ENCODE data around the gene PIEZO1.
"Not testable (repeated sequence)": the region's sequence is repeated elsewhere in the genome, so short reads cannot be mapped to it uniquely, and the experiment has no call there.

Gene PIEZO1

DNA sequence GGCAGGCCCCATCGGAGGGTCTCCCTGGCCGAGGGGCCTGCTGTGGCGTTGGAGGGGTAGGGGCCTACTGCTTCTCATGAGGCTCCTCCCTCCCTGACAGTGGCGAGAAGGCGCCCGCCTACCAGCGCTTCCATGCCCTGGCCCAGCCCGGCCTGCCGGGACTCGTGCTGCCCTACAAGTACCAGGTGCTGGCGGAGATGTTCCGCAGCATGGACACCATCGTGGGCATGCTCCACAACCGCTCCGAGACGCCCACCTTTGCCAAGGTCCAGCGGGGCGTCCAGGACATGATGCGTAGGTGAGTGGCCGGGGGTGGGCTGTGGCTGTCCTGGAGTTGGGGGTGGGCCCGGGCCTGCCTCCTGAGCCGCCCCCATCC is 20.3 kb upstream of the PIEZO1 start:
- no peak for DNase-seq (ENCODE audit: low spot score)

DNA sequence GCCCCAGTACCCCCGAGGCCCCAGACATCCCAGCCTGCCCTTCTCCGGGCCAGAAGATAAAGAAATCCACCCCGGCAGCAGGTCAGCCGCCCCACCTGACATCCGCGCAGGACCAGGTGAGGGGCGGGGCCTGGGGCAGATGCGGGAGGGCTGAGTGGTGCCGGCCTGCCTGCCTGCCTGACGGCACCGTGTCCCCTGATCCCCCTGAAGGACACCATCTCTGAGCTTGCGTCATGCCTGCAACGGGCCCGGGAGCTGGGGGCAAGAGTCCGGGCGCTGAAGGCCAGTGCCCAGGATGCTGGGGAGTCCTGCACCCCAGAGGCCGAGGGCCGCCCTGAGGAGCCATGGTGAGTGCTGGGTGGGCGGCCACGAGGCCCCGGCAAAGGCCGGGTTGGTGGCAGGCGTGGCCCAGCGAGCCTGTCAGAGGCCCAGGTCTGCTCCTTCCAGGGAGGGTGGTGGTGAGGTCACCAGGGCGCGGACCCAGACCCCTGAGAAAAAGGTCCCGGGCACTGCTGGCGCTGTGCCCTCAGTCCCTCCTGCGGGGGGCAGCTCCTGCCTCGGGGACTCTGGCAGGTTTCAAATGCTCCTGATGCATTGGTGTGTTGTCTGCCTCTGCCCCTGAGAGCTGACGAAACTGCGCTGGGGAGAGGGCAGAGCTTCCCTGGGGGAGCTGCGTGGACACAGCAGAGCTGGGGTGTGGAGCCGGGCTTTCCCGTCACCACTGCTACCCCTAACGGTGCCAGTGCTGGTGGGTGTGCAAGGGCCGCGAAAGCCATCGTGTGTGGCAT is 19.7 kb upstream of the PIEZO1 start:
- DNase-seq (ENCODE audit: low spot score) = no peak

DNA sequence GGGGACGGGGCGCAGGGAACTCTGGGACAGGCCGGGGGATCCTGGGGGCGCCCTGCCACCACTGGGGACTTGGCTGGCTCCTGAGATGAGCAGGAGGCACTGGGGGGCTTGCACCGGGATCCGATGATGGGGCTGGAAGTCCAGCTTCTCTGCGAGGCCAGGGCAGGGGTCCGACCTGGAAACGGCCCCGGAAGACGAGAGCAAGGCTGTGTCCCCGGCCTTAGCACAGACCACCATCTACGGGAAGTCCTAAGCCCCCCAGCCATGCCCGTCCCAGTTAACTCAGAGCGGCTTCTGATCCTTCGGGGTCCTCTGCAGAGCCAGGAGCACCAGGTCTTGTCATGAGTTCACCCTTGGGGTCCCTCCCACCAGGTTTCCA is 19.1 kb upstream of the PIEZO1 start:
- DNase-seq (ENCODE audit: low spot score) = no peak

GRCh38 chr16:88803264-88803987 is 18.4 kb upstream of the PIEZO1 start, which contains the start of gene CDT1:
Gene CDT1 (plus strand): TSS chr16:88803789. CDS start chr16:88803832, 43 bp downstream.
- DNase-seq (ENCODE audit: low spot score) = peak; percentile 82

GRCh38 chr16:88800277-88800592 is 15.2 kb upstream of the PIEZO1 start:
- DNase-seq (ENCODE audit: low spot score) = no peak

DNA sequence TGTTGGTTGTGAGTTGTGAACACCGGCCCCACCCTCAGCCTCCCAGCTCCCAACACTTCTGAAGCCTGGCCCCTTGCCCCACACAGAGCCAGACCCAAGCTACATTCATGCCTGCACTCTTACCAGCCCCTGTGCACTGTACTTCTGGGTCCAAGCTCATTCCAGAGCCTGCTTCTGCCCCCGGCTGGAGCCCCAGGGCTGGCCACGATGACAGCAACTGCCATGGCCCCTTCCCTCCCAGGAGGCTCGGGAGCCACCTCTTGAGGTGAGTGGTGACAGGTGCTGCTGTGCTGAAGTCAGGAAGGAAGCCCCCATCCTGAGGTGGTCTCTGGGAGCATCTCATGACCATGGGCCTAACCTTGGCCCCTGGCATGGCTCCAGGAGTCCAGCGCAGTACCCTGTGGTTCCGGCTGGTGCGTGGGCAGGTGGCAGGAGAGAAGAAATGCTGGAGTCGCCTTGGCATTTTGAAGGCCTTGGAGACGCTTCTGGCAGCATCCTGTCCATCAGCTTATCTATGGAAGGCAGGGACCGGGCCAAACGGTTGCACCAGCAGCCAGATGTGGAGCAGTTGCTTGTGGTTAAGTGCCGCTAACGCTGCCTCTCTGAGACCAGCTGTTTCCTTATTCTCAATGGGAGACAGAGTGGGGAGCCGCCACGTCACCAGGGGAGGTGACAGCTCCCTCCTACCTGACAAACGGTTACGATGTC is 14.7 kb upstream of the PIEZO1 start:
- DNase-seq (ENCODE audit: low spot score) = no peak

- no peak for DNase-seq (ENCODE audit: low spot score)
Measured at GRCh38 chr16:88798772-88799455, 13.9 kb upstream of the PIEZO1 start.

DNA sequence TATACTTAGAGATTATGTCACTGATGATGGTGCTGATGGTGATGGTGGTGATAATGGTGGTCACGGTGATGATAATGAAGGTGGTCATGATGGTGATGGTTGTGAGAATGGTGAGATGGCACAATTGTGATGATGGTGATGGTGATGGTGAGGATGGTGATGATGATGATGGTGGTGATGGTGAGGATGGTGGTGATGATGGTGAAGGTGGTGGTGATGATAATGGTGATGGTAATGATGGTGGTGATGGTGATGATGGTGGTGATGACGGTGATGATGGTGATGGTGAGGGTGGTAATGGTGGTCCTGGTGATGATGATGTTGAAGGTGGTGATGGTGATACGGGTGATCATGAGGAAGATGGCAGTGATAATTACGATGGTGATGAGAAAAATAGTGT is 13.1 kb upstream of the PIEZO1 start:
- no peak for DNase-seq (ENCODE audit: low spot score)

DNA sequence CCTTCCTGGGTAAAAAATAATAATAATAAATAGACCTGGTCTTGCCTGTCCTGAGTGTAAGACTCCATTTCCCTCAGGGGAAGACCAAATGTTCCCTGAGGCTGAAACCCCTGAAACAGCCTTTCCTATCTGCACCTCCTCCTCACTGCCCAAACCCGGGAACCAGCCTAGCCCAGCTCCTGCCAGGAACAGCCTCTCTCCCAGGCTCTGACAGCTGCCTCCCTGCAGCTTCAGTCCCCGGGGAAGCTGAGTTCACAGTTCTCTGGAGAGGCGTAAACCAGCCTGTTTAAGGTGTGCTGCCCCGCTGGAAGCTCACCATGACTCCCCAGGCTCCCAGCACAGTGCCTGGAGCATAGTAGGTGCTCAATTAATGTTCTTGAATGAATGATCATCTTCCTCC is 11.3 kb upstream of the PIEZO1 start:
- no peak for DNase-seq (ENCODE audit: low spot score)

GRCh38 chr16:88793251-88793954 is 8.4 kb upstream of the PIEZO1 start:
- no peak for DNase-seq (ENCODE audit: low spot score)

GRCh38 chr16:88792668-88793250 is 7.7 kb upstream of the PIEZO1 start:
- DNase-seq (ENCODE audit: low spot score) = no peak

DNA sequence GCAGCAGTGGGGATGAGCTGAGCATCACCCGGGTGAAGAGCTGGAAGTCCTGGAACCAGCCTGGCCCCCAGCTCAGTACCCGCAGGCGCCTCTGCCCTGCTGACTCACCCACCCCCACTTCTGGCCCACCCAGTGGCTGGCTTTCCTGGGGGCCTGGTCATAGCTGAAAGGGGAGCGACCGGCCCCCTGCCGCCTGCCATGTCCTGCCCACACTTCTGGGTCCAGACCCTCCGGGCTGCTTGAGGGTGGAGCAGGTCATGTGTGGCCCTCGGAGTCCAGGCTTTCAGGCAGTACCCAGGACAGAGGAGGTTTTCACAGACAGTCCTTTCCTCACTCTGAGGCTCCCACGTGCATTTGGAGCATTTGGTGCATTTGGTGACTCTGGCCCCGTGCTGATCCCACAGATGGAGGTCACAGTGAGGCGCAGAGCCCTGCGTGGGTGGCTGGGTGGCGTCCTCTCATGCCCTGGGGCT is 7.1 kb upstream of the PIEZO1 start:
- no peak for DNase-seq (ENCODE audit: low spot score)

DNA sequence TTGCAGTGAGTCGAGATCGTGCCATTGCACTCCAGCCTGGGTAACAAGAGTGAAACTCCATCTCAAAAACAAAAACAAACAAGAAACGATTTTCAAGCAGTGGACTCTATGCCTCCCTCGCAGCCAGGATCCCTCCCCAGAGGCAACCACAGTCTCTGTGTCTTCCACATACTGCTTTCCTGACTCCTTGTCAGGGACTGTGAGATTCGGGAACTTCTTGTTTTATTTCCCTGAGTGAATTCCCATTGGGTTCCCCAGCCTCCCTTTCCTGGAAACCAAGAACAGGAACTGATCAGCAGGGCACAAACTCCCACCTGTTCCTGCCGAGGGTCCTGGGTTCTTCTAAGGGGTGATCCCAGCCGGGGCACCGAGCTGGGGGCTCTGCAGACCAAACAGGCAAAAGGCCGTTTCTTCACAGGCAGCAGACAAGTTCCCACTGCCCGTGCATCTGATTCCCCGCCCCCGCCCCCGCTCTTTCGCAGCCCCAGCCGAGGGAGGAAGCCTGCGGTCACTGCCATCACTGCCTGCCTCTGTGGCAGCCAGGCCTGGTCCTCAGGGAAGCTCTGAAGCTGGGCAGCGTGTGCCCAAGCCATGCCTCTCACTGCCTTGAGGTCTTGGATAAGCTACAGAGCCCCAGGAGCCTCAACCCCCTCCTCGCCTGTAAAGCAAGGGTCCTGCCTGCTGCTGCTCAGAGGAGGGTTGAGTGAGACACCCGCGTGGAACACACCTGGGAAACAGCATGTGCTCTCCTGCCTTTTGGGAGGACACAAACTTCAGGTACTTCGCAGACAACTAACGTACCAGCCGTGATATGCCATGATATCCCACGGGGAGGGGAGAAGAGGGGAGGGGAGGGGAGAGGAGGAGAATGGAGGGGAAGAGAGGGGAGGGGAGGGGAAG is 5.5 kb upstream of the PIEZO1 start:
- DNase-seq (ENCODE audit: low spot score) = peak; percentile 47

DNA sequence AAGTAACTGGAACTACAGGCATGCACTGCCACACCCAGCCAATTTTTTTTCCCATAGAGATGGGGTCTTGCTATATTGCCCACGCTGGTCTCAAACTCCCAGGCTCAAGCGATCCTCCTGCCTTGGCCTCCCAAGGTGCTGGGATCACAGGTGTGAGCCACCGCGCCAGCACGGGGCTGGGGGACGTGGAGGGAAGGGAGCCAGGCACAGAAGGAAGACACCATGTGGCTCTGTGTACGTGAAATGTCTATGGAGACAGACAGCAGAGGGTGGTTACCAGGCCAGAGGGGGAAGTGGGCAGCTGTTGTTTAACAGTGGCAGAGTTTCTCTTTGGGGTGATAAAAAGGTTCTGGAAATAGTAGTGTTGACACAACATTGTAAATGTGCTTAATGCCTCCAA is 4.6 kb upstream of the PIEZO1 start:
- DNase-seq (ENCODE audit: low spot score) = no peak

DNA sequence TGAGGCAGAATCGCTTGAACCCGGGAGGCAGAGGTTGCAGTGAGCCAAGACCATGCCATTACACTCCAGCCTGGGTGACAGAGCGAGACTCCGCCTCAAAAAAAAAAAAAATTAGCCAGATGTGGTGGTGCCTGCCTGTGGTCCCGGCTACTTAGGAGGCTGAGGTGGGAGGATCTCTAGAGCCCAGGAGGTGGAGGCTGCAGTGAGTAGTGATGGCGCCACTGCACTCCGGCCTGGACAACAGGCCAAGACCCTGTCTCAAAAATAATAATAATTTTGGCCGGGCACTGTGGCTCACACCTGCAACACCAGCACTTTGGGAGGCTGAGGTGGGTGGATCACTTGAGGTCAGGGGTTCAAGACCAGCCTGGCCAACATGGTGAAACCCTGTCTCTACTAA is 3.7 kb upstream of the PIEZO1 start:
- DNase-seq (ENCODE audit: low spot score) = not testable (repeated sequence)

DNA sequence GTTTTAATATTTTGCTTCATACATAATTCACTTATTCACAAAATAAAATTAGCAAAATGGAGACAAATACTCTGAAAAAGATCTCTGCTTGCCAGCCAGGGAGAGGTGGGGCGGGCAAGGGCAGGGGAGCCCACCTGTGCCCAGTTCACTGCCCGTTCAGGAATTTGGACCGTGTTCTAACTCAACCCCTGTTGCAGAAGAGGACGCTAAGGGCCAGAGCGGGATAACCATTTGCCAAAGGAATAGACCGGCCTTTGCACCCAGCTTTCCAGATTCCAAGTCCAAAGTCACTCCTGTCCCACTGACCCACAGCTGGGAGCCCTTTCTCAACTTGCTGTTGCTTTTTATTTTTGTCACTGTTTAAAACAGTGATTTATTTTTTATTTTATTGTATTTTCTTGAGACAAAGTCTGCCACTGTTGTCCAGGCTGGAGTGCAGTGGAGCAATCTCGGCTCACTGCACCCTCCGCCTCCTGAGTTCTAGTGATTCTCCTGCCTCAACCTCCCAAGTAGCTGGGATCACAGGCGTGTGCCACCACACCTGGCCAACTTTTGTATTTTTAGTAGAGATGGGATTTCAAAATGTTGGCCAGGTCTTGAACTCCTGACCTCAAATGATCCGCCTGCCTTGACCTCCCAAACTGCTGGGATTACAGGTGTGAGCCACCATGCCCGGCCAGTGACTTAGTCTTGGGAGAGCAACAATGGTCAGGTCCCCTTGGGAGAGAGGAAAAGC is 2.7 kb upstream of the PIEZO1 start:
- no peak for DNase-seq (ENCODE audit: low spot score)

GRCh38 chr16:88784856-88785105 is 239 bp downstream of the PIEZO1 start:
- DNase-seq (ENCODE audit: low spot score) = no peak

DNA sequence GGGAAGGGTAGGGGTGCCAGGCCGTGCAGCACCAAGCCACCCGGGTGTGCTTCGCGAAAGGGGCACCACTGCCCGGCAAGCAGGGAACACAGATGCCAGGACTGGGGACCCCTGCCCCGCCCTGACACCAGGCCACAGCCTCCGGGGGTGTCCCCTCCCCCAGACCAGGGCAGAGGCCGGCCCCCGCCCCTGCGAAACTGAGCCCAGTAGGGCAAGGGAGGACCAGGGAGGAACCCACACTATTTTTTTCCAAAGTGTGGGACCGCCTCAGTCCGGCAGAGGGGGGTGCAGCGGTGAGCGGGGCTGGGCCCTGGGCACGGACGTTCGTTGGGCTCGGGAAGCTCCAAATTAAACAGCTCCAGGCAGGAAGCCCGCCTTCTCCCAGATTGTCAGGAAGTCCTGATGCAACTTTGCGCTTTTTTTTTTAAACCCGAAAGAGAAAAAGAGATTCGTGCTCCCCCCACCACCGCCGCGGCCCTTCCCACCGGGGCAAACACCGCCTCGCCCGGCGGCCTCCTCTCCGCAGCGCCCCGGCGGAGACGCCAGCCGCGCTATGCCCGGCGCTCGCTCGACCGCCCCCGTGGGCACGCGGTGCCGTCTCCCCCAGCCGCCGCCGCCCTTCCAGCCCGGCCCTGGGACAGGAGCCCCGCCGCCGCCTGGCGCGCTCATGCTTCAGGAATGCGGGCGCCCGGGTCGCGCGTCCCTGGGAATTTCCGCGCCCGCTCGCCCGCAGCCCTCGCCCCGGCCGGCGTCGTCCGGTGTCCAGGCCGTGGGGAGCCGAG is 755 bp downstream of the PIEZO1 start:
- DNase-seq (ENCODE audit: low spot score) = peak; percentile 43

DNA sequence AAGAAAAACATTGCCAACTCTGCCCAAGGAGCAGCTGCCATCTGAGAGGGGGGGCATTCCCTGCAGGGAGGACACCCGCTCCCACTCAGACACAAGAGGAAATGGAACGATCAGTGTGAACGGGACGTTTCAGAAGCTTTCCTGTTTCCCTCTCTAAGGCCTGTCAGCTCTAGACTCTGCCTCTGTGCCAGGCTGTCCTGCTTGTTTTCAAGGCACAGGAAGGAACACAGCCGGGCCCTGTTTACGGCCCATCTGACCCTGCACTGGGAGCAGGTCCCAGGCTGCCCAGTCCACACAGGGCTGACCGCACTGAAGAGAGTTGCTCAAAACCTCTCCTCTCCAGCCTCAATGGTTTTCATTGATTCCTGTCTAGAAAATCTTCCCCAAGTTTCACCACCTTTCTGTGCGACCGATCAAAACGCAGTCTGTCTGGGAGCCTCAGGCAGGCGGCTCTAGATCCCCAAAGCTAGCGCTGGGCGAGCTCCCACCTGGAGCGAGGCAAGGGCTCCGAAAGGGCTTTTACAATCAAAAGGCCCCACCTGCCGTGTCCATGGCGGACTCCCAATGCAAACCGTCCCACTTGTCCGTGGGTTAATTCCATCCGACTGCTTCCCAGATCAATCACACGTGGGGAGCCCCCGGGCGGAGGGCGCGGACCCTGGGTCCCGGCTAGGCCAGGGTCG is 1.5 kb downstream of the PIEZO1 start:
- DNase-seq (ENCODE audit: low spot score) = no peak
